Heart left ventricle (tissue), 13 donors: ENCODE data around the gene CDK5RAP3.

Source experiments
- POLR2A ChIP-seq, 2 donors: fragments of 450-650 bp; IDR thresholded peaks; one replicate each; pipeline ENCODE4 v1.6.1; 2017; ENCODE audit warnings: antibody characterized with exemption in 2 of 2, mild to moderate bottlenecking in 2 of 2, moderate library complexity in 2 of 2
- TF ChIP-seq, protein P1 (sequence below), 12 donors: fragments of 200-600 bp; sonication (generic) in 4 of 12; IDR thresholded peaks; one replicate each; pipeline versions ENCODE4 v1.5.0 to v1.8.0; 2018 to 2022; ENCODE audit warnings: antibody characterized with exemption in 12 of 12, mild to moderate bottlenecking in 5 of 12
- donor health status: ischemic (EF 13 %, LVEDD 7.1; RV severe dilation, severe dysfunction).
- donor health status: DM: no; HTN: yes; CAD: no.
- donor health status: DM: no; HTN: no; CAD: no.
- donor health status: ischemic (EF 25% LVEDD 6.9; RV normal size, moderate dysfunction).
- donor health status: ischemic (EF 25% LVEDD 5.7; RV mildly dilated, moderate dysfunction).
- donor health status: ischemic (EF 35%, LVEDD 5.7; RV mildly dilated, moderate dysfunction).
- donor health status: nonischemic (EF 11% LVEDD 7.7; RV severe dilation, severe dysfunction).
- donor health status: DM: yes; HTN: yes; CAD: no.
- donor health status: PGD.
- donor health status: ischemic (EF 29% LVEDD 5.4; RV normal size, mild dysfunction).
- donor health status: nonischemic (EF 23%, LVEDD 6.1; RV moderate dilation, normal function).

GRCh38 chr17:47935961-47936360 lies 35.0 kb upstream of the CDK5RAP3 start:
- TF ChIP-seq, protein P1, sequence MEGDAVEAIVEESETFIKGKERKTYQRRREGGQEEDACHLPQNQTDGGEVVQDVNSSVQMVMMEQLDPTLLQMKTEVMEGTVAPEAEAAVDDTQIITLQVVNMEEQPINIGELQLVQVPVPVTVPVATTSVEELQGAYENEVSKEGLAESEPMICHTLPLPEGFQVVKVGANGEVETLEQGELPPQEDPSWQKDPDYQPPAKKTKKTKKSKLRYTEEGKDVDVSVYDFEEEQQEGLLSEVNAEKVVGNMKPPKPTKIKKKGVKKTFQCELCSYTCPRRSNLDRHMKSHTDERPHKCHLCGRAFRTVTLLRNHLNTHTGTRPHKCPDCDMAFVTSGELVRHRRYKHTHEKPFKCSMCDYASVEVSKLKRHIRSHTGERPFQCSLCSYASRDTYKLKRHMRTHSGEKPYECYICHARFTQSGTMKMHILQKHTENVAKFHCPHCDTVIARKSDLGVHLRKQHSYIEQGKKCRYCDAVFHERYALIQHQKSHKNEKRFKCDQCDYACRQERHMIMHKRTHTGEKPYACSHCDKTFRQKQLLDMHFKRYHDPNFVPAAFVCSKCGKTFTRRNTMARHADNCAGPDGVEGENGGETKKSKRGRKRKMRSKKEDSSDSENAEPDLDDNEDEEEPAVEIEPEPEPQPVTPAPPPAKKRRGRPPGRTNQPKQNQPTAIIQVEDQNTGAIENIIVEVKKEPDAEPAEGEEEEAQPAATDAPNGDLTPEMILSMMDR (IDR thresholded peaks at IDR 0.05): no peak
- no peak for TF ChIP-seq POLR2A (IDR thresholded peaks at IDR 0.05)
